GM12878 (cell line): Measurements from ENCODE around the gene MAML2. TPM values are rescaled to one million over a fixed set of nuclear protein-coding genes. Genes with fewer than 3 reads are reported as not detected.

ENCODE experiments used
- ATAC-seq: fragments of 200-7000 bp; cut with Tn5 transposase; 3 replicates; pipeline ENCODE4 v1.9.1; 2020; ENCODE audit warnings: mild to moderate bottlenecking, moderate library complexity
- BruUV-seq: library from RNA; stranded (reverse); fragments of 400-500 nt; replicated peaks from 2 replicates; lab custom pipeline; 2021; lab: Mats Ljungman, UMichigan
- CTCF ChIA-PET: fragments of 300-600 bp; sonication (Branson Sonifier 250); formaldehyde crosslinking; extraction: SDS; loops from one replicate; lab custom pipeline; 2021; ENCODE audit warnings: inconsistent platforms; lab: Yijun Ruan, JAX
- POLR2A ChIA-PET: fragments of 350-600 bp; formaldehyde crosslinking; extraction: SDS; loops from one replicate; lab custom pipeline; 2021; ENCODE audit warnings: inconsistent platforms; lab: Charles Lee
- RAD21 ChIA-PET: fragments of 300-600 bp; sonication (Branson Sonifier 250); formaldehyde crosslinking; loops from one replicate; lab custom pipeline; 2023; ENCODE audit warnings: antibody characterized with exemption; ENCODE audit not compliant: unreplicated experiment; lab: Charles Lee
- SMC1A ChIA-PET: fragments of 300-600 bp; sonication (Branson Sonifier 250); formaldehyde crosslinking; loops from one replicate; lab custom pipeline; 2023; ENCODE audit not compliant: unreplicated experiment, uncharacterized antibody; lab: Charles Lee
- DNase-seq: peaks from one replicate; pipeline ENCODE4 v3.0.0-alpha.2; 2011; ENCODE audit warnings: low read depth, low spot score
- FAIRE-seq: peaks from 3 replicates; lab custom pipeline; 2011; peaks lifted over from hg19 to GRCh38; lab: Jason Lieb, UNC
- H2AFZ ChIP-seq: 2 replicates; pipeline ENCODE4 v1.6.0; 2011; ENCODE audit warnings: low read depth, low read length, control low read depth; ENCODE audit not compliant: control insufficient read depth
- H3K27ac ChIP-seq: 2 replicates; pipeline ENCODE4 v1.5.1; 2011; ENCODE audit warnings: control low read depth; ENCODE audit not compliant: control insufficient read depth, insufficient read depth
- H3K27me3 ChIP-seq, 2 experiments: replicated peaks in 1 of 2; 2 replicates each; pipeline versions ENCODE4 v1.6.0 to v1.6.1; 2011; ENCODE audit warnings: low read length in 1 of 2; ENCODE audit not compliant: control insufficient read depth in 2 of 2, insufficient read depth in 2 of 2
- H3K36me3 ChIP-seq, 2 experiments: 2 replicates each; pipeline ENCODE4 v1.5.1; 2011; ENCODE audit warnings: low read length in 1 of 2; ENCODE audit not compliant: control insufficient read depth in 2 of 2, insufficient read depth in 2 of 2
- H3K4me1 ChIP-seq: 2 replicates; pipeline ENCODE4 v1.6.1; 2011; ENCODE audit warnings: mild to moderate bottlenecking, low read length, moderate library complexity, mixed read lengths; ENCODE audit not compliant: control insufficient read depth, insufficient read depth
- H3K4me2 ChIP-seq: 2 replicates; pipeline ENCODE4 v1.6.0; 2011; ENCODE audit warnings: control low read depth; ENCODE audit not compliant: control insufficient read depth, insufficient read depth
- H3K4me3 ChIP-seq: fragments of 200-600 bp; sonication (generic); 2 replicates; pipeline ENCODE4 v1.5.1; 2016
- H3K79me2 ChIP-seq: 2 replicates; pipeline ENCODE4 v1.6.0; 2011; ENCODE audit warnings: low read length; ENCODE audit not compliant: control insufficient read depth, insufficient read depth
- H3K9ac ChIP-seq: 2 replicates; pipeline ENCODE4 v1.8.0; 2011; ENCODE audit warnings: low read length, control low read depth, mixed read lengths; ENCODE audit not compliant: control insufficient read depth, insufficient read depth
- H3K9me3 ChIP-seq: replicated peaks from 3 replicates; pipeline ENCODE4 v1.5.1; 2011; ENCODE audit warnings: mild to moderate bottlenecking, low read length; ENCODE audit not compliant: control insufficient read depth, insufficient read depth
- H4K20me1 ChIP-seq: 2 replicates; pipeline ENCODE4 v1.6.0; 2011; ENCODE audit not compliant: control insufficient read depth, insufficient read depth
- ATF7 ChIP-seq: fragments of 450-650 bp; IDR thresholded peaks from 2 replicates; pipeline ENCODE4 v1.6.1; 2016; ENCODE audit warnings: low read depth, mild to moderate bottlenecking
- BCL3 ChIP-seq: IDR thresholded peaks from 2 replicates; pipeline ENCODE4 v1.6.1; 2011; ENCODE audit warnings: borderline replicate concordance, low read depth, mild to moderate bottlenecking, moderate library complexity, low read length; ENCODE audit not compliant: insufficient read depth, poor library complexity, severe bottlenecking
- CEBPB ChIP-seq, 2 experiments: fragments of 150-350 bp in 1 of 2; IDR thresholded peaks; 2 replicates each; pipeline ENCODE4 v1.6.1; 2012 to 2014; ENCODE audit warnings: low read depth in 2 of 2, low read length in 2 of 2, borderline replicate concordance in 1 of 2, inconsistent platforms in 1 of 2
- CREM ChIP-seq: IDR thresholded peaks from 2 replicates; pipeline ENCODE4 v1.6.1; 2014; ENCODE audit warnings: antibody characterized with exemption, low read depth
- GATAD2B ChIP-seq: fragments of 450-650 bp; conservative IDR thresholded peaks from 2 replicates; pipeline ENCODE4 v1.6.1; 2017; ENCODE audit warnings: low read depth, mild to moderate bottlenecking, moderate library complexity
- HCFC1 ChIP-seq: fragments of 150-350 bp; IDR thresholded peaks from 2 replicates; pipeline ENCODE4 v1.6.1; 2014; ENCODE audit warnings: low read length
- NBN ChIP-seq: fragments of 450-650 bp; IDR thresholded peaks from 2 replicates; pipeline ENCODE4 v1.6.1; 2016
- NR2F1 ChIP-seq: fragments of 450-650 bp; conservative IDR thresholded peaks from 2 replicates; pipeline ENCODE4 v1.6.1; 2017; ENCODE audit warnings: mild to moderate bottlenecking
- NRF1 ChIP-seq: conservative IDR thresholded peaks from 2 replicates; pipeline ENCODE4 v1.6.1; 2011; ENCODE audit warnings: mild to moderate bottlenecking, low read depth, low read length, improper control_type of control experiment
- PAX8 ChIP-seq: fragments of 450-650 bp; IDR thresholded peaks from 2 replicates; pipeline ENCODE4 v1.6.1; 2017; ENCODE audit warnings: mild to moderate bottlenecking, moderate library complexity
- RAD21 ChIP-seq: IDR thresholded peaks from 2 replicates; pipeline ENCODE4 v1.6.1; 2011; ENCODE audit warnings: mild to moderate bottlenecking, low read depth, low read length, moderate library complexity; ENCODE audit not compliant: insufficient read depth
- RFX5 ChIP-seq: IDR thresholded peaks from 2 replicates; pipeline ENCODE4 v1.6.1; 2011; ENCODE audit warnings: low read depth, low read length, improper control_type of control experiment
- SMAD5 ChIP-seq: IDR thresholded peaks from 2 replicates; pipeline ENCODE4 v1.6.1; 2016; ENCODE audit warnings: antibody characterized with exemption, low read depth
- TARDBP ChIP-seq: IDR thresholded peaks from 2 replicates; pipeline ENCODE4 v1.6.1; 2016; ENCODE audit warnings: borderline replicate concordance
- TCF7 ChIP-seq: IDR thresholded peaks from 2 replicates; pipeline ENCODE4 v1.6.1; 2014; ENCODE audit warnings: antibody characterized with exemption, borderline replicate concordance
- USF2 ChIP-seq: IDR thresholded peaks from 2 replicates; pipeline ENCODE4 v1.6.1; 2011; ENCODE audit warnings: low read depth, low read length, improper control_type of control experiment, borderline replicate concordance
- YBX1 ChIP-seq: fragments of 450-650 bp; IDR thresholded peaks from 2 replicates; pipeline ENCODE4 v1.6.1; 2016; ENCODE audit warnings: antibody characterized with exemption
- ZBTB33 ChIP-seq: fragments of 450-650 bp; IDR thresholded peaks from 2 replicates; pipeline ENCODE4 v1.6.1; 2017; ENCODE audit warnings: mild to moderate bottlenecking
- ZNF207 ChIP-seq: fragments of 450-650 bp; IDR thresholded peaks from 2 replicates; pipeline ENCODE4 v1.6.1; 2014; ENCODE audit warnings: antibody characterized with exemption, mild to moderate bottlenecking, borderline replicate concordance
- ZNF384 ChIP-seq: IDR thresholded peaks from 2 replicates; pipeline ENCODE4 v1.6.1; 2012; ENCODE audit warnings: low read depth, mild to moderate bottlenecking, low read length, improper control_type of control experiment, borderline replicate concordance
- whole genome bisulfite sequencing: methylation state at CpG from one replicate; pipeline ENCODE4 v1.1.6; 2016; ENCODE audit warnings: low lambda C conversion rate; ENCODE audit not compliant: insufficient replicate concordance, insufficient coverage; ENCODE audit errors: missing lambda C conversion rate; 5-methylcytosine and 5-hydroxymethylcytosine counted together
- in situ Hi-C: fragments of 300-500 bp; cut with MboI; formaldehyde crosslinking; loops from 9 replicates; pipeline ENCODE4 v1.14.3; 2018; ENCODE audit warnings: mixed read lengths
- intact Hi-C: fragments of 100-400 bp; cut with micrococcal nuclease; formaldehyde crosslinking; loops from one replicate; pipeline ENCODE4 v1.14.2; 2022; ENCODE audit not compliant: unreplicated experiment
- polyA plus RNA-seq, 11 experiments: library from polyadenylated mRNA; depleted of rRNA in 4 of 11; unstranded in 6 of 11; stranded (reverse) in 5 of 11; fragments of >200 nt; fragmentation: Nextera tagmentation in 4 of 11; fragmentation: Illumina TruSeq in 1 of 11; extraction: Ambion mirVana in 4 of 11; extraction: Trizol in 1 of 11; gene quantifications; 1 replicate in 1 of 11; 2 replicates in 10 of 11; pipeline versions ENCODE4 v1.2.1 to v1.2.3, GENCODE V29; 2011 to 2016; ENCODE audit warnings: inconsistent platforms in 2 of 11, missing spikeins in 2 of 11, low read depth in 1 of 11
- total RNA-seq, 4 experiments: library from RNA; depleted of rRNA in 3 of 4; stranded (reverse); fragments of >200 nt in 3 of 4; fragmentation: Illumina TruSeq in 1 of 4; extraction: Trizol in 1 of 4; gene quantifications; 2 replicates each; pipeline versions ENCODE4 v1.2.1 to v1.2.3, GENCODE V29; 2013 to 2021

The MAML2 gene
- total and polyA plus RNA-seq, 10 of the 15 experiments (the other 5 are each of a cell fraction or from before 2014, with no cell fraction given), result 2.5 to 15.1 (median 12.0) TPM

- Histone ChIP-seq H3K4me3 (no peak overlapping the region), H4K20me1 (no peaks in the 10 kb centered on the region), H3K9ac (no peak overlapping the region), H2AFZ (no peak overlapping the region), H3K27ac (no peak overlapping the region), H3K9me3 (no peaks in the 10 kb centered on the region), H3K27me3 (no peaks in the 10 kb centered on the region), H3K36me3 (no peaks in the 10 kb centered on the region)
- RAD21 ChIA-PET, result no interaction called here
- CTCF ChIA-PET, result no interaction called here
- in situ Hi-C loops, result no loop called here
- WGBS, result 85% methylated on average over 10 of the region's 10 CpGs
- no TSS peak for BruUV-seq
- no peak for ATAC-seq
- TF ChIP-seq GATAD2B (no peak), PAX8 (no peak), HCFC1 (no peak), CEBPB (IDR thresholded peaks at IDR 0.05; ENCODE audit: borderline replicate concordance in 1 of 2, low read depth in 2 of 2, low read length in 2 of 2) (no peak), ZNF384 (no peak), ATF7 (no peak), NRF1 (no peak), ZBTB33 (no peak), CREM (no peak), NR2F1 (no peak), YBX1 (no peak), ZNF207 (no peak), RFX5 (no peak), TCF7 (no peak), RAD21 (no peak), BCL3 (no peak), NBN (no peak), USF2 (no peak), TARDBP (no peak), SMAD5 (no peak)
- TF ChIP-seq, all 136 proteins: peak for 0
- Histone ChIP-seq H3K4me2 (no peak overlapping the region), H3K79me2 (peaks cover 4% of the 10 kb centered on the region), H3K4me1 (peaks cover 12% of the 10 kb centered on the region)
- intact Hi-C loops, result no loop called here
- FAIRE-seq (no peak), DNase-seq (no peak)
- SMC1A ChIA-PET, result interaction anchor here (3.2 kb wide), 1 partner anchor 10 kb away, joined by 13 read pairs; no protein-coding TSS in a partner anchor
- POLR2A ChIA-PET, result no interaction called here
Observed at GRCh38 chr11:96161307-96162089, 181.5 kb downstream of the MAML2 start.
